Fibroblast of mammary gland (primary cell): ENCODE results near the gene TACR2.

Experiments
- DNase-seq: peaks from one replicate; pipeline ENCODE4 v3.0.0-alpha.2; 2010; ENCODE audit warnings: low read depth
- H3K4me3 ChIP-seq: 2 replicates; pipeline ENCODE4 v1.5.1; 2011; ENCODE audit warnings: low read depth, mild to moderate bottlenecking, low read length, moderate library complexity; ENCODE audit not compliant: control insufficient read depth
- CTCF ChIP-seq: conservative IDR thresholded peaks from 2 replicates; pipeline ENCODE4 v1.5.1; 2011; ENCODE audit warnings: low read depth, low read length, inconsistent platforms; ENCODE audit not compliant: control insufficient read depth, insufficient read depth

TACR2 gene

DNA sequence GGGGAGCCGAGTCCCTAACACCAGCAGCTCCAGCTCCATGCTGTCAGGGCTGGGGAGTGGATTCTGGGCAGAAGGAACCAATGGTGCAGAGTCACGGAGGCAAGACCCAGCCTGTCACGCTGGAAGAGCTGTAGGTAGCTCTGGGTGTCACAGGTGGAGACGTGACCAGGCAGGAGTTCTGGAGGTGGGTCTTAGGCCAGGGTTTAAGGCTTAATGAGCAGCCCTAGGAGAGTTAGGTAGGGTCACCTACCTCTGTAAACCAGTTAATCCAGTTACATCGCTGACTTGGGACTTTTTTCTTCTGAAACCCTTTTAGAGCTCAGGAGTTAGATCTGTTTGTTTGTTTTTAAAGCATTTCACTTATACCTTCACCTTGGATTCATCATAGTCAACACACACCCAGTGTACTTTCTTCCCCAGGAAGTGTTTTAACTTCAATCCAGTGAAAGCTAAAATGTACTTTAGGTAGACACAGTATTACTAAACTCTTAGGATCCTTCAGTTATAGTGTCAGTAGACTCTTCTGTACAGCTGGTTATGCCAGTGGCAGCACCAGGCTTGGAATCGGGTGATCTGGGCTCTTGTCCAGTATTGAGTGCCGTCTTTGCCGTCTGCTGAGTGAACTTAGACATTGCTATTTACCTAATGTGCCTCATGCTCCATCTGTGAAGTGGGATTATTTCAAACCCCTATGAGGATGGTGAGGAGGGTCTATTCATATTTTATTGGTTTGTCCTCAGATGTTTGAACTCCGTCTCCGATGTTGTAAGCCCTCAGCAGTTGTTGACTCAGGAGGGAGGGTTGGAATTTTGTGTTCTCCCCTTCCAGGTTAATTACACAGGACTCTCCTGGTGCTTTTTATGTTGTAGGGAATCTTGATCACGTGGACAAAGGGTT lies 31.0 kb downstream of the TACR2 start:
- DNase-seq: no peak
- no peak overlapping the region for H3K4me3 ChIP-seq
- no peak for TF ChIP-seq CTCF

- H3K4me3 ChIP-seq: no peak overlapping the region
- no peak for DNase-seq
- TF ChIP-seq CTCF: no peak
These were observed 32.4 kb downstream of the TACR2 start for GRCh38 chr10:69384320-69384719.

- no peak overlapping the region for H3K4me3 ChIP-seq
- peak; percentile 35 for TF ChIP-seq CTCF
- DNase-seq: peak; percentile 88
These were observed 33.2 kb downstream of the TACR2 start for GRCh38 chr10:69383558-69383957.

- TF ChIP-seq CTCF: no peak
- H3K4me3 ChIP-seq: no peak overlapping the region
- DNase-seq: peak; percentile 97
These were observed 34.2 kb downstream of the TACR2 start for GRCh38 chr10:69382382-69383117.

DNA sequence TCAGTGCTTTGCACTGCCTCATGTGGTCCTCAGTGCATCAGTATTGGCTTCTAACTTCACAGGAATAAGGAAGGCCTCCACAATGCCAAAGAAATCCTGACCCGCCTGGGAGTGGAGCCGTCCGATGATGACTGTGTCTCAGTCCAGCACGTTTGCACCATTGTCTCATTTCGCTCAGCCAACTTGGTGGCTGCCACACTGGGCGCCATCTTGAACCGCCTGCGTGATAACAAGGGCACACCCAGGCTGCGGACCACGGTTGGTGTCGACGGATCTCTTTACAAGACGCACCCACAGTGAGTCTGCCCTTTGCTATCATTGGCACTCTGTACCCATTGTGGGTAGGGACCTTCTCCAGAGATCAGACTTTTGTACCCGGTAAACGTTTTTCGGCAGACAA lies 36.9 kb downstream of the TACR2 start:
- no peak for TF ChIP-seq CTCF

GRCh38 chr10:69377933-69378332 lies 38.8 kb downstream of the TACR2 start:
- no peak for DNase-seq
- no peak for TF ChIP-seq CTCF
- no peak overlapping the region for H3K4me3 ChIP-seq

More for the DNA sequence above, 36.9 kb downstream of the TACR2 start:
- H3K4me3 ChIP-seq: no peak overlapping the region
- DNase-seq: no peak
